Calu3 (cell line): ENCODE data around the gene SKI. TPM values are rescaled to one million over a fixed set of nuclear protein-coding genes. Genes with fewer than 3 reads are reported as not detected.

ENCODE experiments used
- BruUV-seq: library from RNA; stranded (reverse); fragments of 400-500 nt; replicated peaks from 2 replicates; lab custom pipeline; 2021; lab: Mats Ljungman, UMichigan
- CTCF ChIA-PET: fragments of 300-600 bp; sonication (Branson Sonifier 250); formaldehyde crosslinking; loops from one replicate; lab custom pipeline; 2022; ENCODE audit warnings: antibody characterized with exemption; lab: Charles Lee
- DNase-seq: peaks from one replicate; pipeline ENCODE4 v3.0.0; 2022
- H3K27ac Mint-ChIP-seq: one replicate; pipeline ENCODE4 v1.8.0; 2022; ENCODE audit warnings: mixed read lengths; ENCODE audit not compliant: unreplicated experiment
- H3K27me3 Mint-ChIP-seq: one replicate; pipeline ENCODE4 v1.8.0; 2022; ENCODE audit warnings: mixed read lengths; ENCODE audit not compliant: unreplicated experiment
- H3K36me3 Mint-ChIP-seq: one replicate; pipeline ENCODE4 v1.8.0; 2022; ENCODE audit warnings: mild to moderate bottlenecking, moderate library complexity, mixed read lengths; ENCODE audit not compliant: insufficient read depth, unreplicated experiment
- H3K4me1 Mint-ChIP-seq: one replicate; pipeline ENCODE4 v1.8.0; 2022; ENCODE audit warnings: mild to moderate bottlenecking, low read depth, mixed read lengths; ENCODE audit not compliant: unreplicated experiment
- H3K4me3 Mint-ChIP-seq: one replicate; pipeline ENCODE4 v1.8.0; 2022; ENCODE audit warnings: mild to moderate bottlenecking, low read depth, moderate library complexity, mixed read lengths; ENCODE audit not compliant: unreplicated experiment
- H3K9me3 Mint-ChIP-seq: one replicate; pipeline ENCODE4 v1.8.0; 2022; ENCODE audit warnings: low read depth, mixed read lengths; ENCODE audit not compliant: unreplicated experiment
- CTCF ChIP-seq: fragments of 200-600 bp; IDR thresholded peaks from one replicate; pipeline ENCODE4 v1.8.0; 2022; ENCODE audit warnings: antibody characterized with exemption; ENCODE audit not compliant: unreplicated experiment
- intact Hi-C: fragments of 100-400 bp; cut with micrococcal nuclease; formaldehyde crosslinking; loops from one replicate; pipeline ENCODE4 v1.10.0; 2022; ENCODE audit not compliant: unreplicated experiment
- total RNA-seq: library from RNA; stranded (reverse); gene quantifications from 2 replicates; pipeline ENCODE4 v1.2.3, GENCODE V29; 2022

SKI gene
- total RNA-seq, 1 experiment from 2014 or later, result 33.8 TPM

GRCh38 chr1:2347409-2347785 is 119.3 kb downstream of the SKI start:
- no peak overlapping the region for H3K27ac Mint-ChIP-seq
- no peak for TF ChIP-seq CTCF
- CTCF ChIA-PET, result no interaction called here
- no peaks in the 10 kb centered on the region for H3K27me3 Mint-ChIP-seq
- no peaks in the 10 kb centered on the region for H3K36me3 Mint-ChIP-seq
- no peak overlapping the region for H3K4me3 Mint-ChIP-seq
- no peak for DNase-seq
- no peaks in the 10 kb centered on the region for H3K4me1 Mint-ChIP-seq
- intact Hi-C loops, result no loop called here
- no TSS peak for BruUV-seq
- no peaks in the 10 kb centered on the region for H3K9me3 Mint-ChIP-seq

GRCh38 chr1:2347896-2348295 is 119.8 kb downstream of the SKI start:
- CTCF ChIA-PET, result no interaction called here
- H3K36me3 Mint-ChIP-seq, result no peaks in the 10 kb centered on the region
- intact Hi-C loops, result no loop called here
- H3K9me3 Mint-ChIP-seq, result no peaks in the 10 kb centered on the region
- H3K4me1 Mint-ChIP-seq, result no peaks in the 10 kb centered on the region
- DNase-seq, result no peak
- H3K4me3 Mint-ChIP-seq, result no peak overlapping the region
- BruUV-seq, result no TSS peak
- TF ChIP-seq CTCF, result no peak
- no peak overlapping the region for H3K27ac Mint-ChIP-seq
- no peaks in the 10 kb centered on the region for H3K27me3 Mint-ChIP-seq

- H3K27ac Mint-ChIP-seq, result no peak overlapping the region
- intact Hi-C loops, result no loop called here
- CTCF ChIA-PET, result no interaction called here
These were observed 120.5 kb downstream of the SKI start for GRCh38 chr1:2348346-2349325.

GRCh38 chr1:2349806-2350205 is 121.7 kb downstream of the SKI start:
- H3K4me1 Mint-ChIP-seq, result no peaks in the 10 kb centered on the region
- TF ChIP-seq CTCF, result no peak
- no peak overlapping the region for H3K27ac Mint-ChIP-seq
- CTCF ChIA-PET, result no interaction called here
- H3K9me3 Mint-ChIP-seq, result no peaks in the 10 kb centered on the region
- no peaks in the 10 kb centered on the region for H3K27me3 Mint-ChIP-seq
- intact Hi-C loops, result no loop called here
- no TSS peak for BruUV-seq
- H3K36me3 Mint-ChIP-seq, result no peaks in the 10 kb centered on the region
- DNase-seq, result no peak
- H3K4me3 Mint-ChIP-seq, result no peak overlapping the region

More at GRCh38 chr1:2348346-2349325, 120.5 kb downstream of the SKI start:
- H3K4me1 Mint-ChIP-seq, result no peaks in the 10 kb centered on the region
- no peaks in the 10 kb centered on the region for H3K9me3 Mint-ChIP-seq
- H3K36me3 Mint-ChIP-seq, result no peaks in the 10 kb centered on the region
- no peak for TF ChIP-seq CTCF
- H3K4me3 Mint-ChIP-seq, result no peak overlapping the region
- BruUV-seq, result no TSS peak
- no peaks in the 10 kb centered on the region for H3K27me3 Mint-ChIP-seq
- DNase-seq, result no peak
